Fibroblast of skin of back (primary cell): ENCODE results near the gene ARSB. TPM values are rescaled to one million over a fixed set of nuclear protein-coding genes. Genes with fewer than 3 reads are reported as not detected.

Source experiments
- DNase-seq: peaks from one replicate; pipeline ENCODE4 v3.0.0-alpha.2; 2013
- polyA plus RNA-seq, 2 experiments: library from polyadenylated mRNA; unstranded; fragments of 120-200 nt; gene quantifications; one replicate each; pipeline ENCODE4 v1.2.1, GENCODE V29; 2013; ENCODE audit not compliant: insufficient read length in 2 of 2

ARSB gene
- 41.9 TPM for polyA plus RNA-seq (2013, experiment 1 of 2; ENCODE audit: insufficient read length)
- polyA plus RNA-seq (2013, experiment 2 of 2; ENCODE audit: insufficient read length): 37.2 TPM

DNA sequence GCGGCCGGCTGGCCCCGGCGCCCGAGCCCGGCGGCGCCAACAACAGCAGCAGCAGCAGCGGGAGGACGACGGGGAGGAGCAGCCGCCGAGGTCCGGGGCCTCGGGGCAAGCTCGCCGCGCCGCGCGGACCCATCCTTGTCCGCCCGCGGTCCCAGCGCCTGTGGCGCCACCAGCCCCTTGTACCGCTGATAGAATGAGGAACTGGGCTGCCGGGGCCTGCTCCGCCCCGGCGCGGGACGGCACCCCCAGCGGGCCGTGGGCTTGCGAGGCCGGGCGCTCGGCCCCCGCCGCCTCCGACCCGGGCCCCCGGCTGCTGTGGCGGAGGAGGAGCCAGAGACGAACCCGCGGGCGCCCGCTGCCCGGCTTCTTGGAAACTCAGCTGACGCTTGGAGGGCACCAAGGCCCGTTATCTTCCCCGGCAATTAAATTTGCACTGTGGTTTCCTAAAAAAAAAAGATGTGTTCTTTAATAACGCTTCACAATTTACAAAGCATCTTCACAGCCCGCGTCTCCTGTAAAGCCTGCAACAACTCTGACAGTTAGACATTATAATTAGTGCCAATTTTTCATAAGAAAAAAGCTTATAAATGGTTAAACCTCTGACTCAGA lies at the start of gene ARSB:
ARSB (minus strand) TSS at position 195 of the 609 bp plus-strand sequence; CDS start at position 133, 62 bp downstream.
- DNase-seq: peak; percentile 59

DNA sequence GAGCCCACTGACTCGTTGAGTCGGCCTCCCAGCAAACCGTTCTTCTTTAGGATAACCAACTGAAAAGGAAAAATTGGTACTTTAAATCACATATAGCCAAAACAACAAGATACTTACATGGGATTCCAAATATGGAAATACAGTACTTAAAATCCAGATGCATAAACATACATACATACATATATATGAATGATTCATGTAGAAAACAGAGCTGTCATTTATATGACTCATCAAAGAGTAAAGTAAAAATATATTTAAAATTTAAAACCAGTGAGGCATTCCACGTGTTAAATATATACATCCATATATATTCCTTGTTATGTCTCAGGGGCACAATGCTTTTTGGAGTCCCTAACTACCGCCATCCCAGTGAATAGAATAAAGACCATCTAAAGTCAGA lies 47.7 kb upstream of the ARSB start:
- DNase-seq: peak; percentile 15

DNA sequence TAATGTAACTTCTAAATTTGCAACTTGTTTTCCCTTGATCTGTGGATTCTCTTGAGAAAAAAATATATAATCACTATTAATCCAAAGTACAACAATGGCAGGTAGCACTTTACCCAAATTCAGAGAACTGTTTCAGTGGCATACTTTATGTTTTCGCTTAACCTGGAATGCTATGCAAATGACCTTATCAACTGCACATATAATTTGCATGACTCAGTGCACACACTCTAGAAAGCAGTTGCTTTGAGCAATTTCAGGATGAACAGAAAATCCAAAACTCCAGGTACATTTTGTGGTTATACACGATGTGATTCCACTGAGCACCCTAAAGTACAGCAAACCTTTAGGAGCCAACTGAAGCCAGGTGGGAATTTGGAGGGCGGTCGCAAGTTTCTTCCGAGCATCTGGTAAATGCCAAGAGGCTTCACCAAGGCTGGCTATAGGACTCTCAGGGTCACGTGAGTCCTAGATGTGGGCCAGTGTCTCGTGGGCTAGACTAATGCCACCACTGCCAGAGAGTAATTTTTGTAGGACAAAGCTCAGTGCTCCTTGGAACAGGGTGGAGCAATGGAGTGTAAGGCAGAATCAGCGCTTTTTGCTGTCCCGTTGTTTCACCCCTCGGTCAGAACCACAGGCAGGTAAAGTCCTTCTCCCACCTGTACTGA lies 47.1 kb upstream of the ARSB start:
- peak; percentile 19 for DNase-seq

DNA sequence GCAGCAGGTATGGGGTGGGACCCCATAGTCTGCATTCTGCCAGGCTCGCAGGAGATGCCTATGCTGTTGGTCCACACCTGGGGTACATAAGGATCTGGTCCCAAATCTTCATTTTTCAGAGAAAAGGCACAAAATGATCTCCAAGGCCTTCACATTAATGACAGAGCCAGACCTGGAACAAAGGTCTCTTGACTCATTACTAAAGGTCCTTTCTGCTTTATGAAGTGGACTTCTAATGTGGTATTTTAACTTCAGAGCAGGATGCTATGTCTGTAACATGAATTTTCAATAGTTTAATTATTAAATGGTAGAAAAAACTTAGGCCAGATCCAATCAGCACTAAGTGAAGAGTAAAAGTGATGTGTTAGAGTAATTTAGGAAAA lies 46.4 kb upstream of the ARSB start:
- DNase-seq: no peak

DNA sequence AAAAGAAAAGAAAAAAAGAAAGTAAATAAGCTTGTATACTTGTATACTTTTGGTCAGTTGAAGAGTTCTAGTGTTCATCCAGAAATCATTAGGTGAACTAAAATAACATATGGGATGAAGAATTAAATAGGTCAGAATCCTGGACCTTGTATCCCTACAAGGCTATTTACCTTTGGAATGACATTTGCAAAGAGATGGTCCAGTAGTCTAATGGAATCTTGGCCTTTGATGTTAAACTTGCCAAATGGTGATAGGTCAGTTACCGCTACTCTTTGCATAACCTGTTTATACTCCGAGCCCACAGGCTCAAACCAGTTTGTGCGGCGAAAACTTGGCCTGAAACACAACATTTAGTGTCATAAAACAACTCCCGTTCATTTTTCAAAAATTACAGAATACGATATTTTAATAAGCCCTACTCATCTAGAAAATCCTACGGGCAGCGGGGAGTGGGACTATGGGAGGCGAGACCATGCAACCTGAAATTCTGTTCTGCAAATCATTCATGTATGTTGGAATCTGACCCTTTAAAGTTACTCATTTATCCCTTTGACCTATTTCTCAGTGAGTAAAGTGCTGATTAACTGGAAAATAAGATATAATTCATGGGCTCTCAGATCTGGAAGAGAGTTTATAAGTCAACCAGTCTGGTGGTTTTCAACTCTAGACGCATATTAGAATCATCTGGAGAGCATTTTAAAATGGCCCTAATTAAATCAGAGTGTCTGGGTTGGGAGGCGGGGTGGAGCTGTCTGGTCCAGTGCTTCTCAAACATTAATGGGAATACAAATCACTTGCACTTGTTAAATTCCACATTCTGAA lies 45.8 kb upstream of the ARSB start:
- DNase-seq: no peak

DNA sequence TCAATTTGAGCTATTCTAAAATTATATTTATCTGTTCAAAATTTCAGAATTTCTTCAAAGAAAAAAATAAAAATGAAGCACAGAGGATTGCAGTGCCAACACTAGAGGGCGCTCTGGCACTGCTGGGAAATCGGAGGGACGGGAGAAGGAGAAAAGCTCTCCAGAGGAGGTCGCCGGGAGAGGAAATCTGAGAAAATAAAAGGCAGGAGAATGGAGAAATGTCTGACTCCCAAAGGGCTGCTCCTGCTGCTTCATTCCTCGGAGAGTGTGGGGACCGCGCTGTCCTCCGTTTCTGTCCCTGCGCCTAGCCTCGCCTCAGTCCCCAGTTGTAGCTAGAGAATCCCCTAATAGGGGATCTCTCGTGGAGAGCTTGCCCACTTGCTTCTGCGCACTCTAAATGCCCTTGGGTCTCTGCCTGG lies 40.0 kb upstream of the ARSB start:
- DNase-seq: peak; percentile 66

DNA sequence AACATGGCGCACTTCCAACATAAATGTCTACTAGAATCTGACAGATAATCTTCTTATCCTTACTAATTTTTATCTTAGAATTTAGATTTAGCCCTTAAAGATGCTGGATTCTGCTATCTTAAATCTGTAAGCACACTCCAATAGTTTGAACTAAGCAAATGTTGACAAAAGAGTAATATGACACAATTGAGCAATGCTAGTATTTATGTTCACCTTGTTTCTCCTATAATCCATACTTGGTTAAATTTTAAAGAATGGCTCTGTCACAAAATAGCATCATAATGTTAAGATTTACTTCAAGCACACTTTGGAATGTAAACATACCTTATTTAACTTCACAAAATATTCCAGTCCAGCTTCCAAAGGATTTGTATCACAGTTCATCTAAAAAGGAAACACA lies 38.8 kb upstream of the ARSB start:
- no peak for DNase-seq

DNA sequence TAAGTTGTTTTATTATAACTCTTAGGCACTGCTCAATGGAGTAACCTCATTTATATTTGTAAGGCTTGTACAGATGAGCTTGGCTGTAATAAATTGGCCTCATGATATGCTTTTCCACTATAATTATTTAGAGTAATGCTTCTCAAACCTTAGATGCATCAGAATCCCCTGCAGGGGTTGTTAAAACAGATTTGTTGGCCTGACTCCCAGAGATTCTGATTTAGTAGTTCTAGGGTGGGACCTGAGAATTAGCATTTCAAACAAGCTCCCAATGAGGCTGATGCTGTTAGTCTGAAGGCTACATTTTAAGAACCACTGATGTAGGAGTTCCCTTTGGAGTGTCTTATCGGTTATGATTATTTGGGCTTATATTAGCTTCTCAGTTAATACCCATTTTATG lies 38.2 kb upstream of the ARSB start:
- DNase-seq: peak; percentile 16

DNA sequence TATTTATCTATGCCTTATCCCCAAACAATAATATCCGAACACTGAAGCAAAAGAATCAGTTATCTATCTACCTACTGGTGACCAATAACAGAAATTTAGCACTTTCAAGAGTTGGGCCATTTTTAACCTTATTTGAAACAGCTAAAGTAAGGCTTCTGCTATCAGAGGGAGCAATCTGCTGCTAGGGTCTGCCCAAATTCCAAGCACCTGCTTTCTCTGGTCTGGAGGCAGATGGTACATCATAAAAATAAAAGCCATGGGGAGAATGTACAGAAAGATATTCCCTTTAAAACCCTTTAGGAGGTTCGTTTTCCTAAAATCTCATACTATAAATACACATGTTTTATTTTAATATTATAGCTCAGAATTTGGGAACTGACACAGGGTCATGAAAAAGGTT lies 37.7 kb upstream of the ARSB start:
- DNase-seq: no peak

DNA sequence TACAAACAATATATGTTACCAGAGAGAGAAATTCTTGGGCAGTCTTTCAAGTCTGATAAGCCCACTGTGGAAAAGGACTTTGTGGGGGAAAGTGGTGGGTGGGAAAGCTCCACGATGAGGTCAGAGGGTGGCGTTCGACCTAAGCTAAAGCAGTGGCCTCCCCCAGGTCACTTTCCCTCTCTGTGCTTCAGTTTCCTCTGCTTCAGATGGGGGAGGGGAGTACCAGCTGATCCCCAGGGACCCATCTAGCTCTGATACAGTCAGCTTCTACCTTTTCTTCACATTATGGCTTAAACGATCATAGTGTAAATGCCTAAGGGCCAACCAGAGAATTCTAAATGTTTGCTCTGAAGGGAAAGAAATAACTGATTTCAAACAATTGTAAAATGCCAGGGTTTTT lies 36.6 kb upstream of the ARSB start:
- no peak for DNase-seq

DNA sequence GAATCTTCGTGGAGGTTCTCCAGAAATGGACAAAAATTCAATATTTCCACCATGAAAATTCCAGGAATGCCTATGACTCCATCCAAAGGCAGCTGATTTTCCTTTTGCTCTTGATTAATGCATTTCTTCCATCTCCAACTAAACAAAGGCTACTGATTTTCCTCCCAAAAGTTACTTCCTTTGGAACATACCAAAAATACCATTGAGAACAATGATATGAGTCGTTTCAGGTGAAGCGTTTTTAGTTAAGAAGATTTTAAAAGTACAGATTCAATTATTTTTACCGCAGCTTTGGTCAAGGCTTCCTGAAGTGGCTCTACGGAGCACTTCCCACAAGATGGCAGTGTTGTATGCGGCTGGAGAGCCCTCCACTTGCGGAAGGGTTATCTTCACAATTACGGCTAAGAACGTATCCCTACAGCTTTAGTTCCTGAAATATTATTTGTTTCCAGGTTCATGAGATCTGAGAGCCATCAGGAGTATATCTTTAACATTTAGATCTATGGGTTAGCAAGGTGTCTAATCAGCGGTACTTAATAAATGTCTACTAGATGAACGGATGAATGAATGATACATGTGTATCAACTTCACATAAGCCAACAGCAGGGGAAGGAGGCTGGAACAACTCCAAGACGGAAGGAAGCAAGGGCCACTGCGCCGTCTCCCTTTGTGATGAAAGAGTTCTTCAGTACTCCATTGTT lies 35.9 kb upstream of the ARSB start:
- peak; percentile 89 for DNase-seq

DNA sequence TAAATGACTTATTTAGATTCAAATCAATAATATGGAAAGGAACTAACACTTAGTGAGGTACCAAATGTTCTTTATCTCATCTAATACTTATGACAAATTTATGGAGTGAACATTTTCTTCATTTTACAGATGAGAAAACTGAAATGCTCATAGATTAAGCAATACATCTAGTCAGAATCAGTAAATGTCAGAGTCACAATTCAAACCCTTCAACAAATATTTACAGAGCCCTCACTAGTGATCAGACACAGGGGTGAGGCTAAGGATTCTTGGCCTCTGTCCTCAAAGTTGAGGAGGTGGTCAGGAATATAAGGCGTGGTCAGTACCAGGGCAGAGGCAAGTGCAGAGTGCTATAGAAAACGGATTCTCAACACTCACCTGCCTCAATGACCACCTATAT lies 29.5 kb upstream of the ARSB start:
- no peak for DNase-seq

DNA sequence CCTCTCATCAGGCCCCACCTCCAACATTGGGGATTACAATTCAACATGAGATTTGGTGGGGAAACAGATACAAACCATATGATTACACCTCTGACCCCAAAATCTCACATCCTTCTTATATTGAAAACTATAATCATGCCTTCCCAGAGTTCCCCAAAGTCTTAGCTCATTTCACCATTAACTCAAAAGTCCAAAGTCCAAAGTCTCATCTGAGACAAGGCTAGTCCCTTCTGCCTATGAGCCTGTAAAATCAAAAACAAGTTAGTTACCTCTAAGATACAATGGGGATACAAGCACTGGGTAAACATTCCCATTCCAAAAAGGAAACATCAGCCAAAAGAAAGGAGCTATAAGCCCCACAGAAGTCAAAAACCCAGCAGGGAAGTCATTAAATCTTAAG lies 26.8 kb upstream of the ARSB start:
- DNase-seq: no peak

DNA sequence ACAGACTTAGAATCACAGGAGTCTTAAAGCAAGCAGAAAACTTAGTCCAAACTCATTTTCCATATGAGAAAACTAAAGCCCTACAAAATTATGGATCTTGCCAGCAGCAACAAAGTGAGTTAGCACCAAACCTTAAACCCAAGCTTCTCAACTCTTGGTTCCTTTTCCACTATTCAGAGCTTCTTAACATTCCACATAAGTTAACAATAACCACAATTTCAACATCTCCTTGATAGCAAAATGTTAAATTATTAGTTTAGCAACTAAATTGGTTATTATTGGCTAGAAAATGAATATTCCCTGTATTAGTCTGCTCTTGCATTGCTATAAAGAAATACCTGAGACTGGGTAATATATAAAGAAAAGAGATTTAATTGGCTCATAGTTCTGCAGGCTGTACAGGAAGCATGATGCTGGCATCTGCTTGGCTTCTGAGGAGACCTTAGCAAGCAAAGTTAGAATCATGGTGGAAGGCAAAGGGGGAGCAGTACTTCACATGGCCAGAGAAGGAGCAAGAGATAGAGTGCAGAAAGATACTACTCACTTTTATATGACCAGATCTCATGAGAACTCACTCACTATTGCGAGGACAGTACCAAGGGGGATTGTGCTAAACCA lies 26.2 kb upstream of the ARSB start:
- peak; percentile 88 for DNase-seq

DNA sequence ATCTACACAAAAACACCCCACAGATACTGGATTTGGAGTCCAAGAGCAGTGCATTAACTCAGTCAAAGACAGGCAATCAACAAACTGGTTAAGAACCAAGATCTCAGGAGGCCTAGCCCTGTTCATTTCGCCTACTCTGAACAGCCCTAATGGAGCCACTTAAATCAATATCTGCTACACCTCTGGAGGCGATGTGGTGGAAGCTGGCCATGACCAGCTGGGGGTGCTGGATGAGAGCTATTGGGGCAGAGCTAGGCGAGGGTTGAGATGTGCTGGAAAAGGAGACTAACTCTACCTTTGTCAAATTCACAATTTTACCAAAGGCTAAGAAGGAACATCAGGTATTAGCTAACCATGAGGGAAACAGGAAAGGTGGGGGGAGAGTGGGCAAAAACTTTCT lies 23.3 kb upstream of the ARSB start:
- no peak for DNase-seq

DNA sequence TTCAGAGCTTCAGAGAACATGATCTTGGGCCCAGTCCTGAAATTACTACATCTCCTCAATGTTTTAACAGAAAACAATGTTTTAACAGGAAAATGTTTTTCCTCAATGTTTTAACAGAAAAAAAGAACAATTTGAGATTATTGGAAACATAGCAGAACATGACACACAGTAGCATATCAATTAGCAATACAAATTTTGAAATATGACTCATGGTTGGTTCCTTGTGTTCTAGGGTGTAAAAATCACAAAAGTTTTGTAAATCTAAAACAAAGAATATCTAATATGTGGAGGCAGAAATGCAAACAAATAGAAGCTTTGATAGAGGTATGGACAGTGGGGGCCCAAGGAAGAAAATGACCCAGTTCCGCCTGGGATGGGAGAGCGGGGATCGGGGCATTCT lies 22.8 kb upstream of the ARSB start:
- no peak for DNase-seq

DNA sequence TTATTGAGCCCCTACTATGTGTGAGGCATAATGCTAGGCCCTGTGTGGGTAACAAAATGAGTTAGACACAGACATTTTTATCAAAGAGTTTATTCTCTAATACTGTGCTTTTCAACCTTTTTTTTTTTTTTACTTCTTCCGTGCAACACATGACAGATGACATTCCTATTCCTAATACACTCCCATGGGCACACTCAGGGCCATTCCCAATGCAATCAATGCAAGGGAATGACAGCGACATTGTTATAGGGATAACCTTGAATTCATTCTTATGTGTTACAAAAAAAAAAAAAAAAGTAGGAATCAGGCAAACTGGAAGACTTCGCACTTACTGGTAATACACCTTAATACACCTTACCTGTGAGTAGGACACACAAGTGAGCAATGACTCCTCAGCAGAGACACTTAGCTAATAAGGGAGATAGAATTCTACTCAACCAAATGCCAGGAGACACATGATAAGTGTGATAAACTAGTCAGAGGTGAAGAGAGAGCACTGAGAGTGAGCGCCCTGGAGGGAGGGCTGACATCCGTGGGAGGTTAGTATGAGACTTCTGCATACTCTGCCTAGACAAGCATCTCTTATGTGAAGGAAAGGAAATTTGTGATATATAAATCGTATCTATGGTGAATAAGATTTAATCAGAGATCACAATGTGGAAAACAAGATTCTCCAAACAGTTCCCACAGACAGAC lies 21.0 kb upstream of the ARSB start:
- no peak for DNase-seq

DNA sequence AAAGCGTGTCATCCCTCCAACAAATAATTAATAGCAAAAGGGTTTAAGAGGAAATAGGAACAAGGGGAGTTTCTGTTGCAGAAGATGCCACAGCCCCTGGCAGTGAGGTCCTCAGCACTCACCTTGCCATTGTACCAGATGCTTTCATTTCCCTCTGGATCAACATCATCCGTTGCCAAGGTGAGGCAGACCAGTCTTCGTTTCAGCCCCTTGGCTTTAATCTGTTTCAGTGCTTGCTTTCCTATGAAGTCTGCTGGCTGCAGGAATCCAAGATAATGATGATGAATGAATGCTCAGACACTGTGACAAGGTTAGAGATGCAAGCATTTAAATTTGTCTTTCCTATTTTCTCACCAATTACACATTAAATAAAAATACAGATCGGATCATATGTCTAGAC lies 20.0 kb upstream of the ARSB start:
- DNase-seq: no peak

DNA sequence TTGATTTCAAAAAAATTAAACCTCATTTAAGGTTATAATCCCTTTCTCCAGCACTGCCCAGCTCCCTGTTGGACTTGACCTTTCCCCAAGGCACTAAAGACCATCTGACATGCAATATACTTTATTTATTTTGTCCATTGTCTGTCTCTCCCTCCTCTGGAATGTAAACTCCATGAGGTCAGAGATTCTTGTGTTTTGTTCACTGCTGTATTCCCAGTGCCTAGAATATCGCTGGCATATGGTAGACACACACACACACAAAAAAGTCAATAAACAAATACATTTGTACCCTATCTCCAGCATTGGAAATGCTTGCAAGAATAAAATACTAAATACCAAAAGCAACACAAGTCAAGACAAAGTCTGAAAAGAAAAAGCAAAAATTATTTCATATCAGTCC lies 17.3 kb upstream of the ARSB start:
- peak; percentile 45 for DNase-seq

DNA sequence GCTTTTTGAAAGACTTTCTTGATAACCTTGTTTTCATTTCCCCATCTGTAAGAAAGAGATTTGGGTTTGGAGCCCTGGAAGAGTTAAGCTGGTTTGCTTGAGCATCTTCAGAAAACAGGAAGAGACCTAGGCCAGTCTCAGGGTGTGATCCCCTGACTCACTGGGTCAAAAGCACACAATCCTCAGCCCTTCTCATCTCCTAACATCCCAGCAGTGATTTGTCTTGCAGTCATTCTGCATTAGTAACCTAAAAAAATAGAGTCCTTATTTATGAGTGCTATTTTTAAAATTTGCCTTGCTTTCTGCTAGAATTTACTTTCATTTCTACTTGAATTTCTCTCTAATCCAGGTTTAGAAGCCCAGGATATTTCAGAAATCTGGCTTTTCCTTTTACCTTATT lies 16.4 kb upstream of the ARSB start:
- peak; percentile 88 for DNase-seq

DNA sequence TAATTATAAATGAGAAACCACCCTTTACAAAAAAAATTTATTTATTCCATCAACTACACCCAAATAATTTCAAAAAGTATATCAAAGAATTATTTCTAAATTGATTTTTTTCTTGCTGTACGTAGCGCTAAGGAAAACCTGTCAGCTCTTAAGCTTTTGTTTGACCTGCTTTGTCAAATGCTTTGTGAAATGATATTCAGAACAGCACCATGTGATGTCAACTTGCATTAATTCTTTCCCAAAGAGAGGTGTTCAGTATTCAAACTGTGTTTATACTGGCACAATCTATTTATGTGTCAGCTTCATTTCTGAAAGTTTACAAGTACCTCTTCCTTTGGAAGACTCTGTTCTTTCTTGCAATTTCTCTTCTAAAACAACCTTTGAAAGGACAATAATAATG lies 12.0 kb upstream of the ARSB start:
- DNase-seq: no peak

DNA sequence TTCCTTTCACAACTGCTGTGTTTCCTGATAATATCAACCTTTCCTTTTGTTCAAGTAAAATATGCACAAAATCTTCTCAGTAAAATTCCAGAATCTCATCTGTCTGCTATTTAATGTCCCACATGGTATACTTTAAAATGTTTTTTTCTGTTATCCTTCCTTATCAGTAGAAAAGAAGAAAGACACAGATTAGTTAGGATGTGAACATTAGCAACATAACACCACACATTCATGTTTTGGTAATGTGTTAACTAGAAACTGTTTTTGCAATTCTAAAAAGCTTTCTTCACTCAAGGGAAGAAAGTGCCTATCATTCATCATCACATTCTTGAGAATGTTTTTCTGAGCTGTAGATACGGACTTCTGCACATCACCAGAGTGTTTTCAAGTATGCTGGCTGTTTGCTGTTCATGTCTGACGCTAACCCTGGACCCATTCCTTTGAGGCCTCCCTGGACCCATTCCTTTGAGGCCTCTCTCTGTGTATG lies 10.5 kb upstream of the ARSB start:
- no peak for DNase-seq
